HG03135 (cell line): ENCODE measurements around the gene C9orf78.

Source experiments
- ATAC-seq: cut with Tn5 transposase; IDR thresholded peaks from one replicate; pipeline ENCODE4 v1.9.1; 2021; ENCODE audit warnings: mild to moderate bottlenecking, moderate library complexity; ENCODE audit not compliant: unreplicated experiment

C9orf78 gene, protein sequence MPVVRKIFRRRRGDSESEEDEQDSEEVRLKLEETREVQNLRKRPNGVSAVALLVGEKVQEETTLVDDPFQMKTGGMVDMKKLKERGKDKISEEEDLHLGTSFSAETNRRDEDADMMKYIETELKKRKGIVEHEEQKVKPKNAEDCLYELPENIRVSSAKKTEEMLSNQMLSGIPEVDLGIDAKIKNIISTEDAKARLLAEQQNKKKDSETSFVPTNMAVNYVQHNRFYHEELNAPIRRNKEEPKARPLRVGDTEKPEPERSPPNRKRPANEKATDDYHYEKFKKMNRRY

DNA sequence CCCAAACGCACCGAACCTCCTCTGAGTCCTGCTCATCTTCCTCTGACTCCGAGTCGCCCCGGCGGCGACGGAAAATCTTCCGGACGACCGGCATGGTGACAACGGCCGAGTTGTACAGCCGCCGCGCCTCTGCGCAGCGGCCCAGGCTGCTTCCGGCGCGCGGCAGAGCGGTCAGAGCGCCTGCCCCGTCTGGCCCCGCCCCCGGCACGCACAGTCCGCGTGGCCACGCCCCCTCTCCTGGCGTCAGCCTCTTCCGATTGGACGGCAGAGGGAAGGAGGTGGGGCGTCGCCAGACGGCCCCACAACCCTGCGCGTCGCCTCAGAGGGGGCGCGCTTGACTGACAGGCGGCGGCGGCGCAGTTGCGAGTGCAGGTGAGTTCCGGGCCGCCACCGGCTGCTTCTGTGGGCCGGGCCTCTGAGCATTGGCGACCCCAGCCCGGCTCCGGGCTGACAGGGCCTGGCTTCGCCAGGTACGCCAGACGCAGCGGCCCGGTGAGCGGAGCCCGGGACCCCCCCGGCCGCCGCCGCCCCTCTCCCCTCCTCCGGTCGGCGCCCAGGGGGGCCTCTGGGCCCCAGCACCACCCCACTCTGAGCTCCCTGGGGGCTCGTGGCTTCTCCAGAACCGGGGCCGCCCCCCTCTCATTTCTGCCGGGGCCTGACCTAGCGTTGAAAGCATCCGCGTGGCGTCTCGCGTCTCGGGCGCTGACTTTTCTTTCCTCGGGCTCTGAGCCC lies at the start of gene C9orf78, which contains the start of gene USP20:
C9orf78 (minus strand) TSS at position 148 of the 732 bp plus-strand sequence; CDS start at position 94, 54 bp downstream.
USP20 (plus strand) TSS at position 331 of the 732 bp plus-strand sequence. CDS start 17,098 bp downstream, outside the sequence.
- ATAC-seq: peak; percentile 94

DNA sequence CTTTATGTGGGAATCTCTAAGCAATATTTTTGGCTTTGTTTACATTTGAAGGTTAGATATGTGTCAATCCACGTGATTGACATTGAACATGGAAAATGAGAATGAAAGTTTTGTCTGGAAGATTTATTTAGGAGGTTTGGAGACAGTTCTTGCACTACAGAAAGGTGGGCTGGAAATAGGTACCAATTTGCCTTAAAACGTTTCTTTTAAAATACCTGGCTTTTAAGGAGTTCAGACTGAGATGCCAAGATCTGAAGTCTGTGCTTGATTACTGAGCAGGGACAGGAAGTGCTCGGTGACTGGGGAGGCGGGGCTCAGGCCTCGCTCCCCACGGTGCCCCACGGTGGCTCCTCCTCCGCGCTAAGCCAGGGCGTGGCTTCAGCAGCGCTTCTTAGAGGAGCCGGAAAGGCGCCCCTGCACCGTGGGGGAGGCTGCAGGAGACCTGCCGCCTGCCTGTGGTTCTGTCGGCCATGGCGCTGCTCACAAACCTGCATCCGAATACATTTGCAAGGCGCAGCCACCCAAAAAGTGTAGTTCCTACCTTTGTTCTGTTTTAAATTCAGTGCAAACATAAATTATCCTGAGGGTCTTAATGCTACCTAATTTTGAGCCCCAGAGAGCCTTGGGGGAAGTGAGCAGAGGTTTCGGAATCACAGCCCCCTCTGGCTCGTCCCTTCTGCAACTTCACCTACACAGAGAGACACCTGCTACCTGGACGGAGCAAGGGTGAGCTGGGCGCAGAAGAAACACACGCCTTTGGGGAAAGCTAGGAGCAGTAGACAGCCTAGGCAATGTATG lies 49.3 kb upstream of the C9orf78 start:
- ATAC-seq: peak; percentile 45

DNA sequence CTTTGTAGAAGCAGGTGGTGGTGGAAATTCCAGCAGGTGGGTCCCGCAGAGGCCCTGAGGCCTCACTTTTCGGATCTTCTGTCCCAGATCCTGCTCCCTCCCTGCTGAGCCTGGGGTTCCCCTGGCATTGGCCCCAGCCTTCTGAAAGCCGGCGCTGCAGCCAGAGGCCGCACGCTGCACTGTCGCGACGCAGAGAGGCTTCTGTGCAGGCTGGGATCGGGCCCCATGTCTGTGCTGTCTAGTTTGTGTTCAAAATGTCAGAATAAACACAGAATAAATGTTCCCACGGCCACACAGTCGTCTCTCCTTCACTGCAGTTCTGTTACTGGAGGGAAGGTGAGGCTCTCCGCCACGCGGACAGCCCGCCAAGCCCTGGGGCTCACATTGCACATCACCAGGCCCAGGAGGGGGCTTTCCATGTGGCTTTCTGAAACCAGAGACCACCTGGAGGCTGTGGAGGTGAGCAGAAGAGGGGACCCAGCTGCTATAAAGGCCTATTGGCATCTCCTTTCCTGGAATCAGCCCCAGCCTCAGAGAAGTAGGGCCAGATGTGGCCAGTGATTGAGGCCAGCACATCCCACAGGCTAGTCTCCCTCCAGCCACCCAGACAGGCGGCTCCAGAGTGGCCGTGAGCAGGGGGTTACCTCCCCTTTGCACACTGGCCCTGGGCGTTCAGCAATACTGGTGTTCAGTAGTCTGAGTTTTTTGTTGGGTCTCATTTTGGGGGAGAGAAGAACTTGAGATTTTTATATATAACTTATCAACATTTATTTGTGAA lies 46.7 kb upstream of the C9orf78 start:
- ATAC-seq: no peak

DNA sequence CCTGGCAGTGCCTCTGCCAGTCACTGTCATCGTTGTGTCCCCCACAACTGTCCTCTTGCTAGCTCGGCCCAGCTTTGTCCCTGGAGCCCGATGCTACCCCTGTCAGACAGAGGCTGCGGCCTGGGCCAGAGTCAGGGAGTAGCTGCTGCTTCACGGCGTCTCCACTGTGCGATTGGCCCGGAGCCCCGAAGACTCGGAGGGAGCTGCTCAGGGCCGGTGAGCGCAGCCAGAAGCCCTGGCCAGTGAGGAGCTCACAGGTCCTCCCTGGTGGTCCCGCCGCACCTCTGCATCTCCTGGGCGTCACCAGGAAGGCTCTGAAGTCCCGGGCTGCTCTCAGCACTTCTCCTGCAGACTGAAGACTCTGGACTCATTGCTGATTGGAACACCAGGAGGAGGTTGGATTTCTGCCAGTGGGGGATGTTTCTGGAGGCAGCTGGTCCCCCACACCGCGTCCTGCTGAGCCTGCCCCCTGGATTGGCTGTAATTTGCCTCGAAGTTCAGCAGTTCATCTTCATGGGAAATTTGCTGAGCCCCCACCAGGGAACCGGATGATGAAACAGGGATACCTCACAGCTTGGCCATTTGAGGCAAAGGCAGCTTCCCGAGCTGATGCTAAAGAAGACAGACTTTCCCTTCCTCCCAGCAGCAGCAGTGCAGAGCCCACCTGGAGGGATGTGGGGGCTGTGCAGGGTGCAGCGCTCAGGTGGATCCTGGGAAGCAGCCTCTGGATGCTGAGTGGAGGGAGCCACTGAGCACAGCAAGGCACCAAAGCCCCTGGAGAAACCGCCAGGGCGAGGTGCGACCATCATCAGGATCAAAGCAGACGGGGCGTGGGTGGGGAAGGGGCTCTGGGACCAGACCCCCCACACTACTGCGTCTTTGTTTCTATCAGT lies 45.8 kb upstream of the C9orf78 start:
- ATAC-seq: no peak

DNA sequence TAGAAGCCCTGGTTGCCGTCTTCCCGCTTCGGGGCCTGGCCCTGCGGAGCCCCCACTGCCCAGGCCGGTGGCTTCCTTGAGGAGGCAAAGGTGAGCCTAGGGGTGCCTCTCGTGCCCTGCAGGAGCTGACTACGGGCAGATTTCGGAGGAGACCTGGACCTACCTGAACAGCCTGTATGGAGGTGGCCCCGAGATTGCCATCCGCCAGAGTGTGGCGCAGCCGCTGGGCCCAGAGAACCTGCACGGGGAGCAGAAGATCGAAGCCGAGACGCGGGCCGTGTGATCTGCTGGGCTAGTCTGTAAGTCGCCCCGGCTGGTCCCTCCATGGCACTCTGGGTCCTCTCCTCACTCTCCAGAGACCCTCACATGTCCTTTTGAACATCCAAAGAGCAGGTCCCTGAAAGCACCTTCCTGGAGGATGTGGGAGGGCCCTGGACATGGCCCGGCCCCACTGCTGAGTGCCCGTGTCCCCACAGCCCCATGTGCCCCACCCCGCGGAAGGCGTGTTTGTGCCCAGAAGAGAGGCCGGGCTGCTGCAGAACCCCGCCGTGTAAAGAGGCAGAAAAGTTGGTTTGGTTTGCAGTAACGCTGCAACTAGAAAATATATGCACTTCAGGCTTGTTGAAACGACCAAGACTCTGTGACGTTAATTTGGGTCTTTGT lies 45.0 kb upstream of the C9orf78 start:
- ATAC-seq: no peak

DNA sequence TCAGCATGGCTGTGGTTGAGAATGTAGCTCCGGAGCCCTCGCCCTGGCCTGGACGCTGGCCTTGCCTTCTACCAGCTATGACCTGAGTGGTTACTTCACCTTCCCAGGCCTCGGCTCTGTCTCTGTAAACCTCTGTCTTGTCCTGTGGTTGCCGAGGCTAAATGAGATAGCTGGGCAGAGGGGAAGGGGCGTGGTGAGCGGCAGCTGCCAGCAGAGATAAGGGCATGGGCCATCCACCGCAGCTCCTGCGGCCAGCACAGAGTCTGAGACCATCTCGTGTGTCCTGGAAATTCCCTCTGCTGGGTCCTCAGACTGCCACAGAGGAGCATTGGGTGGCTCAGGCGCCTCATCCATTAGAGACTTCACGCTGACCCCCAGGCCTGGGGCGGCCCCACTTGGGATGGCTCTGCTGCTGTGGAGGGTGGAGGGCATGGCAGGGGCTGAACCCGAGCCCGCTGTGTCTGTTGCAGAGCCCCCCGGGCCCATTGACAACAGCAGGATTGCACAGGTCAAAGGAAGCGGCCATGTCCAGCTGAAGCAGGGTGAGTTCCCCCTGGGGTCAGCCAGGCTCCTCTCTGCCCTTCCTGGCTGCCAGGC lies 44.1 kb upstream of the C9orf78 start:
- ATAC-seq: no peak

DNA sequence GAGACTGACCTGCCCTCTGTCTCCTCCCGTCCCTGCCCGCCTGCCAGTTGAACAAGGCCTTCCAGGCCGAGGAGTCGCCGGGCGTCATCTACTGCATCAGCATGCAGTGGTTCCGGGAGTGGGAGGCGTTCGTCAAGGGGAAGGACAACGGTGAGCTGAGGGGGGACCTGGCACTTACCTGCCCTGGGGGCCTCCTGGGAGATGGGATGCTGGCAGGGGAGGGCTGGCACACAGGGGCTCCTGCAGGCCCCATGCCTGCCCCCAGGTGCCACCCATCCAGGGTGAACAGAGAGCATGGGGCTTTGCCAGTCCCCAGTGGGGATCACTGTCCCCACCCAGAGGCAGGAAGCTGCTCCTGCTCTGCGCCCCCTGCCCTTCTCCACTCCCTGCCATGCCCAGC lies 43.2 kb upstream of the C9orf78 start:
- ATAC-seq: no peak

DNA sequence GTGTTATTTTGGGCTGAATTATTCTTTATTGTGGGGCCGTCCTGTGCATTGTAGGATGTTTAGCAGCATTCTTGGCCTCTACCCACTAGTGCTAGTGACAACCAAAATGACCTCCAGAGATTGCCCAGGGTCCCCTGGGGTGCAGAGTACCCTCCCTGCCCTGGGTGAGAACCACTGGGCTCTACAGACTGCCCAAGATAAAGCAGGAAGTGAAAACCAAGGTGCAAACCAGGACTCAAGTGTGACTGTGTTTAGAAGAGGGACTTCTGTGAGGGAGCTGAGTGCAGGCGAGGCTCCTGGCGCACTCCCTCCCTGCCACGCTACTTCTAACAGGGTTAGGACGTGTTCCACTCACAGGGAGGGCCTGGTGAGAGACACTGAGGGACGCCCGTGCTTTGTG lies 41.7 kb upstream of the C9orf78 start:
- ATAC-seq: no peak

DNA sequence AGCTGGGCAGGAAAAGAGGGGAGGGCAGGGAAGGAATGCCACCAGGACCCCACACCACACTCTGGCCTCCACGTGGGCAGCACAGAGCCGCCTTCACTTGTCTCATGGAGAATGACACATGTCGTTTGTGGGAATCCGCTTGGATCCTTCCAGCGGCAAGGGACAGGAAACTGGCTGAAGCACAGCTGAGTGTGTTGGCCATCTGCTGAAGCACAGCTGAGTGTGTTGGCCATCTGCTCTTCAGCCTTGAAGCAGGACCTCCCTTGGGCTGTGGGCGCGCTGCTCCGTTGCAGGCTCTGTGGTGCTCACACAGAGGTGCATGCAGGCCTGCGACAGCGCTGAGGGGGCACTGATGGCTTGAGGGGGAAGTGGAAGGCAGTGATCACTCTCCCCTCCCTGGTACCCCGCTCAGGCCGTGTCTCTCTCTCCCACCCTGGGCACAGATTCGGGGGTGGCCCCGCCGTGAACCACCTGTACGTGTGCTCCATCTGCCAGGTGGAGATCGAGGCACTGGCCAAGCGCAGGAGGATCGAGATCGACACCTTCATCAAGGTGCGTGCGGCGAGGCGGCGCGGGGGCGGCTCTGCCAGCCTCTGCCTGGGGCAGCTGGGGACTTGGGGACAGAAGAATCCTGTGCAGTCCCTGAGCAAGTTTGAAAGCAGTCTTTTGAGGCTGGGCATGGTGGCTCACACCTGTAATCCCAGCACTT lies 40.8 kb upstream of the C9orf78 start:
- no peak for ATAC-seq

DNA sequence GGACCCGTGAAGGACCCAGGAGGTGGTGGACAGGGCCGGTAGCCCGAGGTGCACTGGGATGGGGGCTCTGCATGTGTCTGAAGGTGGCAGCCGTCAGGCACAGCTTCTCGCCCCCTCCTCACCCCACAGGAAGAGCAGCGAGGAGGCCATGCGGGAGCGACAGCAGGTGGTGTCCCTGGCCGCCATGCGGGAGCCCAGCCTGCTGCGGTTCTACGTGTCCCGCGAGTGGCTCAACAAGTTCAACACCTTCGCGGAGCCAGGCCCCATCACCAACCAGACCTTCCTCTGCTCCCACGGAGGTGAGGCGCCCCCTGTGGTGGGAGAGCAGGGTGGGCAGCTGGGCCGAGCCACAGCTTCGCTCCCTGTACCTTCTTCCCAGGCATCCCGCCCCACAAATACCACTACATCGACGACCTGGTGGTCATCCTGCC lies 40.1 kb upstream of the C9orf78 start:
- ATAC-seq: no peak

DNA sequence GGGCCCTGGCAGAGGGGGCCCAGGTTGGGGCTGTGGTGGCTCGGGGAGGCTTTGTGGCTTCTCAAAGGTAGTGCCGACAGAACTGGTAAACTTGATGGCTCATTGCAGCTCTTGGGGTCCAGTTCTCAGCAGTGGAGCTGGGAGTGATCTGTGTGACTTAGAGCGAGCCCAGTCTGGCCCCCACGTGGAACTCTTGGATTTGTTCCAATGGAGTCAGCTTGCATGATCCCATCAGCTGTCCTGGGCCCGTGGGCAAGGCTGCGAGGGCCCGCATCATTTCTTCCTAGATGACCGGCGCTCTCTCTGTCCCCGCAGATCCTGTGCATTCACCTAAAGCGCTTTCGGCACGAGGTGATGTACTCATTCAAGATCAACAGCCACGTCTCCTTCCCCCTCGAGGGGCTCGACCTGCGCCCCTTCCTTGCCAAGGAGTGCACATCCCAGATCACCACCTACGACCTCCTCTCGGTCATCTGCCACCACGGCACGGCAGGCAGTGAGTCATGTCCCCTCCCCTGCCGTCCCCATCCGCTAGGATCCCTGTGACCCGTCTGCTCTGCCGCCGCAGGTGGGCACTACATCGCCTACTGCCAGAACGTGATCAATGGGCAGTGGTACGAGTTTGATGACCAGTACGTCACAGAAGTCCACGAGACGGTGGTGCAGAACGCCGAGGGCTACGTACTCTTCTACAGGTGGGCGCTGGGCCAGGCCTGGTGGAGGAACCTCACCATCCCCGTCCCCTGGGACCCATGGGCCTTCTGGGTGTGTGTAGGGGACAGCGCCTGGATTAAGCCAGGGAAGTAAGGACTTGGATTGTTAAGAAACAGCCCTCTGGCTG lies 39.4 kb upstream of the C9orf78 start:
- no peak for ATAC-seq

DNA sequence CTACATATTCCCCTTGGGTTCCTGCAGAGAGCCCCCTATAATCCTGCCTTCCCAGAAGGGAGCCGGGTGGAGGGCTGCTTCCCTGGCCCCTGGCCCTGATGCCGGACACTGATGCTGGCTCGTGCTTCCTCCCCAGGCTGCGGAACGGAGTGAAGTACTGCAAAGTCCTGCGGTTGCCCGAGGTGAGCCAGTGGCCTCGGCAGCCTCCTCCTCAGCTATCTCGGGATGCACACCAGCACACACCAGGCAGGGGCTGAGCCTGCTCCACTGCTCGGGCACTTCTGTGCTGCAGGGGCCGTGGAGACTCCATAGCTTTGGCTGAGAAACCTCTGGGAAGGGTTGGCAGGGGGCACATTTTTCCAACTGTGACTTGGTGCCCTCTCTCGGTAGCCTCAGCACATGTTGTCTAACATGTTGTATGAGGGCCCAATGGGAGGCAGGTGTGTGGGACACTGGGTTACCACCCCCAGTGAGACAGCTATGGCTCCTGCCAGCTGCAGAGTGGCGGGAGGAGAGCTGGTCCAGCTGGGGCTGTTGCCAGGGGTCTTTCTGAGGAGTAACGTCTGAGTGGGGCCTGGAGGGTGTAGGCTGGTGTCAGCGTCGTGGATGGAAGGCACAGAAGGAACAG lies 38.6 kb upstream of the C9orf78 start:
- ATAC-seq: no peak

DNA sequence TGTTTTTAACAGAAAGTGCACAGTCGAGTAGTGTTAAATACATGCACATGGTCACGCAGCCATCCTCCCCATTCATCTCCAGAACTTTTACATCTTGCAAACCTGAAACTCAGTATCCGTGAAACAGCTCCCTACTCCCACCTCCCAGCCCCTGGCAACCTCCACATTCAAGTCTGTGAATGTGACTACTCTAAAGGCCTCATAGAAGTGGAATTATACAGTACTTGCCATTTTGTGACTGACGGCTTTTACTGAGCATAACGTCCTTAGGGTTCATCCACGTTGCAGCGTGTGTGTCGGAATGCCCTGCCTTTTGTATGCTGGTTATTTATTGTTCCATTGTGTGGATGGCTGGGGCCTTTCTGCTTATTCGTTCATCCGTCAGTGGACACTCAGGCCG lies 36.0 kb upstream of the C9orf78 start:
- ATAC-seq: no peak

DNA sequence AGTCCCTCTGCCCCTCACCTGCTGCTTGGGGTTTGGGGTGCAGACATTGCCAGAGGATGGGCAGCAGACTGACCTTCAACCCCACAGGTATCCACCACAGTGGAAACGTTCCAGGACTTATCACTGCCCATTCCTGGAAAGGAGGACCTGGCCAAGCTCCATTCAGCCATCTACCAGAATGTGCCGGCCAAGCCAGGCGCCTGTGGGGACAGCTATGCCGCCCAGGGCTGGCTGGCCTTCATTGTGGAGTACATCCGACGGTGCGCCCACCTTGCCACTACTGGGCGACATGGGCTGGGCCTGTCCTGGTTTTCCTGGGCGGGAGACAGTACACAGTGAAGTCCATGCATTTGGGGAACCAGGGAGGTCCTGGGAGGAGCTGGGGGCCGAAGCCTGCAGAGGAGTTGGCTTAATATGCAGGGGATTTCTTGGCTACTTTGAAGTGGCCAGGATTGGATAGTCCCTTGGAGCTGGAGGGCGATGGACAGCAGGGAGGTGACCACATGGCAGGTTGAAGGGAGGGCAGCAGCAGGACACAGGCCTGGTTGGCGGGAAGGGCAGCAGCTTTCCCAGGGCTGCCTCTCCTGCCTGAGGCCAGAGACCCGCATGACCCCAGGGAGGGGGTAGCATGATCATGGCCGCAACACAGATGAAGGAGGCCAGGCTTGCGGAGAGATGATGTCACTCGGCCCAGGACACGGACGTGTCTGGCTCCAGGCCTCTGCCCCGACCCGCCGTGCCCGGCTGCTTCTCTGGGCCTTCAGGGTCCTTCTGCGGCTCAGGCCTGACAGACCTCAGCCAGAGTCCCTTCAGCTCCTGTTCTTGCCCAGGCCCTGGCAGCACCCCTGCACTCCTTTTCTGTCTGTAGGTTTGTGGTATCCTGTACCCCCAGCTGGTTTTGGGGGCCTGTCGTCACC lies 34.8 kb upstream of the C9orf78 start:
- ATAC-seq: no peak

DNA sequence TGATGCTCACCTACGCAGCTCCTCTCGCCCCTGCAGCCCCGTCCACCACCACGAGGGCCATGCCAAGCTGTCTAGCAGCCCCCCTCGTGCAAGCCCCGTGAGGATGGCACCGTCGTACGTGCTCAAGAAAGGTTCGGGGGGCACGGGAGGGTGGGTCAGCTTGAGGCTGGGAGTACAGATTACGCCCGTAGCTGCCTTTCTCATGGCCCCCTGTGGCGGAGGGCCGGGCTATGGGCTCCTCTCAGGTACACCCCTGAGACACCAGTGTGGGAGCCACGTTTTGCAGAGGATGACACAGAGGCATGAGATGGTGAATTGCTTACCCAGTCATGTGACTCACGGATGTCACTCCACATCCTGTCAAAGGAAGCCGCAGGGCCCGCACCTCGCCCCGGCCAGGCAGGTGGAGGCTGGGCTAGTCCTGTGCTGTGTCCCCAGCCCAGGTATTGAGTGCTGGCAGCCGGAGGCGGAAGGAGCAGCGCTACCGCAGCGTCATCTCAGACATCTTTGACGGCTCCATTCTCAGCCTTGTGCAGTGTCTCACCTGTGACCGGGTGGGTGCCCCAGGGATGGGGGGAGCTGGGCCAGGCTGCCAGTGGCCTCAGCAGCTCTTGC lies 33.9 kb upstream of the C9orf78 start:
- no peak for ATAC-seq
